Activated CD4-positive, alpha-beta T cell treated with anti-CD3 and anti-CD28 coated beads, Interleukin-2, amount 50 U/mL, for 48 hours (primary cell): ENCODE results near the gene MAX.

ENCODE experiments used
- DNase-seq, 2 experiments: peaks; one replicate each; pipeline ENCODE4 v3.0.0-alpha.2; 2020

MAX gene

DNA sequence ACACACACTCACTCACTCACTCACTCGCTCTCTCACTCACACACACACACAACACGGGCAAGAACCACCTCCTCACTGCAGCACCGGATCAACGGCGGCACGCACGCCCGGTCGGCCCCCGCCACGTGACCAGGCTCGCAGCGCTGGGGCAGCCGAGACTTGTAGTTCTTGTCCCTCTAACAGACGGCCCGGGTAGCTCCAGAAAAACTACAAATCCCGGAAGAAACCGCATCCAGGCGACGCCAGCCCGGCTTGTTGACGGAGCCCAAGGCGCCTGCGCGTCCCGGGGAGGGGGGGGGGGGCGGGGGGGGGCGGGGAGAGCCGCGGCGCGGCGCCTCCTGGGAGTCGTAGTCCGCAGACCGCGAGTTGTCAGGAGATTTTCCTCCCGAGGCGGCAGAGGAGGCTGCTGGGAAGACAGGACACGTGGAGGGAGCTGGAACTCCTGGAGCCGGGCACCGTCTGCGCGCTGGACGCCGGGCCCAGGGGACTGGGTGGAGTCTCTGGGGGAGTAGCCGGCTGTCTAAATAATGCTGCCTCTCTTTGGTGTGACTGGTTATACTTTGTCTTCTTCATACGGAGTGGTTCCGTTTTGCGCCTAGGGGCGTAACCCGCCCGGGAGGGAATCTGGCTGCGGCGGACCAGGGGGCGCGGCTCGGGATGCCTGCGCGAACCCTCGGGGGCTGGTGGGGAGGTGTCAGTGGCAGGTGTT lies at the start of gene MAX:
Gene MAX (minus strand): TSS at position 77 of the 709 bp plus-strand sequence. CDS start 178 bp downstream, outside the sequence.
- peak; percentile 96 to 98 for DNase-seq

GRCh38 chr14:65151609-65151956 lies 49.3 kb upstream of the MAX start:
- DNase-seq: no peak

- no peak for DNase-seq
These were observed 48.7 kb upstream of the MAX start for GRCh38 chr14:65150898-65151608.

- DNase-seq: no peak
These were observed 46.8 kb upstream of the MAX start for GRCh38 chr14:65149116-65149515.

DNA sequence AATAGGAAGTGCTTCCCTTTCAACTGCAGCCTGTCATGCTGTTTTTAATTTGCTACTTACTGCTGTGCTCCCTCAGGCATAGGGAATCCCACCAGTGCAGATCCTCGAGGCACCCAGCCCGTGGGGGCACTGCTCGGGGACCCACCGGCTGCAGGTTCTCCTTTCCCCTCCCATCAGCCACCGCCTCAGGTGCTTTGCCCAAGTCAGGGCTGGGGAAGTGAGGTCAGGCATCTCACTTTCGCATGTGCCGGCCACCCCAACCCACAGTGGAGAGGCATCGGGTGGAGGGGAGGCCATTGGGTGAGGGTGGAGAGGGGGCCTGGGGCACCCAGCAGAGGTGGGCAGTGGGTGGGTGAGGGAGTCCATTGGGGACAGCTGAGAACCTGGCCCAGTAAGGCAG lies 41.9 kb upstream of the MAX start:
- no peak for DNase-seq

GRCh38 chr14:65142914-65143625 lies 40.8 kb upstream of the MAX start:
- no peak for DNase-seq

- no peak for DNase-seq
These were observed 40.1 kb upstream of the MAX start for GRCh38 chr14:65142429-65142828.

GRCh38 chr14:65141523-65141922 lies 39.2 kb upstream of the MAX start:
- no peak for DNase-seq

DNA sequence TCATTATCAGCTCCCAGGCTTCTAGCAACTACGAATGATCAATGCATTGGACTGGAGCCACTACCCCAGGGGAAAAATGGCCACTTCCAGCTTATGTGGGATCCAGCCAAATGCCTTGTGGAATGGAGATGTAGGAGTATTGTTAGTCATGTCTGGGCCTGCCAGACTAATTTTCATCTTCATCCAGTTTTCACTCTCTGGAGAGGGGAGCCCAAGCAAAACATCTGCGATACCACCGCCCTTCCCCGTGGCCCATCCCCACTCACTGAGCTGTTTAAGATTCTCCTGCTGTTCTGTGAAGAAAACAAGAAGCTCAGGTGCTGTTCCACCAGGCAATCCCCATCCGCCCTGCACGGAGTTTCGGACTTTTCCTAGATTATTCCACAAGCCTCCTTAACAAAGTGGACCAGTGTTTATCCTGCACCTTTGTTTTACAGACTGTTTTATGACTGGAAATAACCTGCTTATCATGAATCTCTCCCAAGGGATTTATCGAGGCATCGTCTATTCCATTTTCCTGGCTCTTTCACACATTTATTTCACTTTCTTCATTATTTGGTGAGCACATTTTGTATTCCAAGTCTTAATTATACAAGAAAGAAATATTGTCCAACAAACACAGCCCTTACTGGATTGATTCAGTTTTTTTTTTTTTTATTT lies 35.5 kb upstream of the MAX start:
- DNase-seq: no peak

GRCh38 chr14:65134651-65135579 lies 32.6 kb upstream of the MAX start:
- DNase-seq: no peak

- no peak for DNase-seq
These were observed 30.5 kb upstream of the MAX start for GRCh38 chr14:65132855-65133254.

DNA sequence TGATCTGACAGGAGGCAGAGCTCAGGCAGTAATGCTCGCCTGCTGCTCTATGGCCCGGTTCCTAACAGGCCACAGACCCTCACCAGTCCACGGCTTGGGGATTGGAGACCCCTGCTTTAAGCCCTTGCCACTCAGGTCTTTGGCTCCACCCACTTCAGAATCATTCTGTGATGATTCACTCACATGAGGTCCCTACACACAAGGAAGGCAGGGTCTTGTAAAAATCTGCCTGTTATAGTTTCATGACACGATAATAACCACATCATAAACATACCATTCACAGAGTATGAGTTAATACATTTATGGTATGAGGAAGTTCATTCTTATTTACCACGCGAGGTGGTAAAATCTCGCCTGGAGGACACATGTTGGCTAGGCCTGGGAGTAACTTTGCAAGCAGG lies 29.0 kb upstream of the MAX start:
- DNase-seq: no peak

- DNase-seq: no peak
These were observed 25.8 kb upstream of the MAX start for GRCh38 chr14:65128096-65128495.

- no peak for DNase-seq
These were observed 15.7 kb upstream of the MAX start for GRCh38 chr14:65117769-65118745.

DNA sequence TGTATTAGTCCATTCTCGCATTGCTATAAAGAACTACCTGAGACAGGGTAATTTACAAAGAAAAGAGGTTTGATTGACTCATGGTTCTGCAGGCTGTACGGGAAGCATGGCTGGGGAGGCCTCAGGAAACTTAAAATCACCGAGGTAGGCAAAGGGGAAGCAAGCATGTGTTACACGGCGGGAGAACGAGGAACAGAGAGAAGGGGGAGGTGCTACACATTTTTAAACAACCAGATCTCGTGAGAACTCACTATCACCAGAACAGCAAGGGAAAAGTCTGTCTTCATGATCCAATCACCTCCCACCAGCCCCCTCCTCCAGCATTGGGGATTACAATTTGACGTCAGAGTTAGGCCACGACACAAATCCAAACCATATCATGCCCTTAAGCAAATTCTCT lies 13.3 kb upstream of the MAX start:
- DNase-seq: no peak

DNA sequence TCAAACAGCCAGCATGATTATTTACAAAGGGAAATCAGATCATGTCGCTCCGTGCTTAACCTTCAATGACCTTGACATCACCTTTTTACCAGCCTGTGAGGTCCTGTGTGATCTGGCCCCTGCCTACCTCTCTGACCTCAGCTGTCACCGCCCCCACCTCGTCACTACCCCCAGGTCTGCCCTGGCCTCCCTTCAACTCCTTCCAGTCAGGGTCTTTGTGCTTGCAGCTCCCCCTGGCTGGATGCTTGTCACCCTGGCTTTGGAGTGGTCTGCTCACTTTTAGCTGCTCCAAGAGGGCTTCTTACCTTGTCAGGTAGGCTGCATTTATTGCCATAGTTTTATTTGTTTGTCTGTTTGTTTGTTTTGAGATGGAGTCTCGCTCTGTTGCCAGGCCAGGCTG lies 8.2 kb upstream of the MAX start:
- no peak for DNase-seq

- no peak for DNase-seq
These were observed 7.0 kb upstream of the MAX start for GRCh38 chr14:65109357-65109756.

DNA sequence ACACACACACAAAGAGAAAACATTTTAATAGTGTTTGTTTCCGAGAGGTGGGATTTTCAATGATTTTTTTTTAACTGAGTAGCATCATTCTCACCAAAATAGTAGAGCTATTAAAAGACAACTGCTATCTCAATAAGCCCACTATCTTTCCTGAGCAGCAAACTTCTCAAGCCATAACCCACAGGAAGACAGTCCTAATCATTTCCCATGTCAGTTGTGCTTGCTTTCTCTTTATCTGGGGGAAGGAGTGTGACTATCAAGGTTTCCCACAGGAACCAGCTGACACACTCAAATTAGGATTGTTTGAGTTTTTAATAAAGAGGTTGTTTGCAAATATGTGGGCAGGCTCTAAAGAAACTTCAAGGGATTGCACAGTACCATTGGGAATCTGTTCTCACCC lies 4.9 kb upstream of the MAX start:
- no peak for DNase-seq

DNA sequence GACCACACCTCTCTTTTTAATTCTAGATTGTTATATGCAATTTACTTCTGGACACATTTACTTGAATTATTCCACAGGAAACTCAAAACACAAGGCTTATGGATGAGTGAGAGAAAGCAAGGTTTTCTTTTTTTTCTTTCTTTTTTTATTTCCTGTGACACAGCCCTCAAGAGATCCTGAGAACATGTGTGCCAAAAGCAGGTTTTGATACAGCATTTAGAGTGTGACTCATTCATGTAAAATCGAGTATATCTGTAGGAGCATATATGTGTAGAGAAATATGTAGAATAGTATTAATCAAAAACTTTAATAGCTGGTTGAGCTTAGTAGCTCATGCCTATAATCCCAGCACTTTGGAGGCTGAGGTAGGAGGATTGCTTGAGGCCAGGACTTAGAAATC lies 4.4 kb upstream of the MAX start:
- no peak for DNase-seq

DNA sequence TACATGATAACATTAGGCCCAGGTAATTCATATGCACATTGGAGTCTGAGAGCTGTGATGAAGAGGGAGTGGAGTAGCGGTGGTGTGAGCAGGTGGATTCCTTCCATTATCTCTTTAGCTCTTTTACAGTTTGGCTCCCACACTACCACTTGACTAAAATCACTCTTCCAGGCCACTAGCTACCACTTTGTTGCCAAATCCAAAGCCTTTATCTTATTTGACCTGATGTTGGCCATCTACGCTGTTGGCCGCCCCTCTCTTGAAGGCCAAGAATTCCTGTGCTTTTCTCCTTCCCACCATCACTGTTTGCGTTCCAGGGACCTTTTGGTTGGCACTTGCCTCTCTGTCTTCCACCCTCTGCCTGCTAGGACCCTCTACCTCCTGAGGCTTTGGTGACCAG lies 4.0 kb upstream of the MAX start:
- DNase-seq: no peak

DNA sequence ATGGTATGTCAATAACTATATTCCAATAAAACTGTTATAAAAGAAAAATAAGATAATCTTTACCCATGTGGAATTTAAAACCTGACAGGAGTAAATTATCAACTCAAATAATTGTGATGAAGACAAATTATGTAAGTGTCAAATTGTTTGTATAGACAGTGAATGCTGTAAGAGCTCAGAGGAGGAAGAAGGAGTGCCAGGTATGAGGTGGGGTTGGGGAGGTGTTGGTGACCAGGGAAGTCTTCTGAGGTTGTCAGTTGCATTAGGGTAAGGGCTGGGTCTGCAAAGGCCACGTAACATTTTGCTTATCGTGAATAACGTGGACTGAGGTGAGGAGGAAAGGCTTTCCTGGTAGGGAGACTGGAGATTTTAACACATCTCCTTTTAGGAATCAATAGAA lies 2.5 kb upstream of the MAX start:
- DNase-seq: no peak
